HG03432 (cell line): ENCODE results near the gene LRRC8E.

ENCODE experiments used
- ATAC-seq: cut with Tn5 transposase; IDR thresholded peaks from one replicate; pipeline ENCODE4 v1.9.1; 2021; ENCODE audit warnings: mild to moderate bottlenecking, moderate library complexity; ENCODE audit not compliant: unreplicated experiment

Gene LRRC8E

GRCh38 chr19:7918615-7919421 lies 30.5 kb downstream of the LRRC8E start:
- ATAC-seq: no peak

- ATAC-seq: peak; percentile 64
These were observed 31.6 kb downstream of the LRRC8E start, which contains the start of gene SNAPC2 for GRCh38 chr19:7919610-7920518. Gene SNAPC2, plus strand, starts transcription at chr19:7920338. Its CDS starts 29 bp downstream, at chr19:7920367.

GRCh38 chr19:7920519-7921301 lies 32.4 kb downstream of the LRRC8E start:
- ATAC-seq: peak; percentile 45

GRCh38 chr19:7921302-7921966 lies 33.1 kb downstream of the LRRC8E start:
- ATAC-seq: no peak

GRCh38 chr19:7921967-7922835 lies 33.9 kb downstream of the LRRC8E start:
- no peak for ATAC-seq

GRCh38 chr19:7922836-7923195 lies 34.5 kb downstream of the LRRC8E start:
- ATAC-seq: no peak

- no peak for ATAC-seq
These were observed 35.2 kb downstream of the LRRC8E start for GRCh38 chr19:7923295-7924191.

GRCh38 chr19:7924241-7924640 lies 35.9 kb downstream of the LRRC8E start:
- ATAC-seq: no peak

- ATAC-seq: no peak
These were observed 36.4 kb downstream of the LRRC8E start for GRCh38 chr19:7924651-7925170.

GRCh38 chr19:7925171-7925851 lies 37.0 kb downstream of the LRRC8E start:
- ATAC-seq: peak; percentile 34

GRCh38 chr19:7926021-7926726 lies 37.9 kb downstream of the LRRC8E start, which contains the start of gene CTXN1:
Gene CTXN1, minus strand, starts transcription at chr19:7926135. Its CDS starts 597 bp downstream, at chr19:7925538.
- no peak for ATAC-seq

GRCh38 chr19:7926727-7927604 lies 38.7 kb downstream of the LRRC8E start:
- ATAC-seq: no peak

- no peak for ATAC-seq
These were observed 39.5 kb downstream of the LRRC8E start for GRCh38 chr19:7927605-7928333.

- no peak for ATAC-seq
These were observed 40.0 kb downstream of the LRRC8E start for GRCh38 chr19:7928334-7928706.
